ENCODE results near the gene ITPKB.

GRCh38 chr1:226609836-226610455 lies 129.1 kb downstream of the ITPKB start:
- no peak for TF ChIP-seq CTCF (IDR thresholded peaks at IDR 0.05)
- TF ChIP-seq EP300 (IDR thresholded peaks at IDR 0.05) = no peak
- no peak for TF ChIP-seq POLR2A (IDR thresholded peaks at IDR 0.05)

All from ovary (tissue), 3 donors.